SJSA1 (cell line): ENCODE measurements around the gene BTRC. TPM values are rescaled to one million over a fixed set of nuclear protein-coding genes. Genes with fewer than 3 reads are reported as not detected.
"Not testable (repeated sequence)": the region's sequence is repeated elsewhere in the genome, so short reads cannot be mapped to it uniquely, and the experiment has no call there.

Experiments
- DNase-seq, 2 experiments: peaks; one replicate each; pipeline ENCODE4 v3.0.0-alpha.2; 2015 to 2020; ENCODE audit warnings: low spot score in 2 of 2, low read depth in 1 of 2
- H3K27ac ChIP-seq: fragments of 250-450 bp; sonication (Bioruptor Pico); 2 replicates; pipeline ENCODE4 v1.5.1; 2020; ENCODE audit warnings: mild to moderate bottlenecking, moderate library complexity
- H3K27me3 ChIP-seq: fragments of 250-450 bp; sonication (Bioruptor Pico); replicated peaks from 2 replicates; pipeline ENCODE4 v1.5.1; 2020; ENCODE audit warnings: mild to moderate bottlenecking, moderate library complexity
- H3K36me3 ChIP-seq: fragments of 250-450 bp; sonication (Bioruptor Pico); 2 replicates; pipeline ENCODE4 v1.5.1; 2020; ENCODE audit warnings: mild to moderate bottlenecking
- H3K4me1 ChIP-seq: fragments of 250-450 bp; sonication (Bioruptor Pico); replicated peaks from 2 replicates; pipeline ENCODE4 v1.6.1; 2021; ENCODE audit warnings: mild to moderate bottlenecking
- H3K4me3 ChIP-seq: fragments of 250-450 bp; sonication (Bioruptor Pico); 2 replicates; pipeline ENCODE4 v1.5.1; 2020; ENCODE audit warnings: mild to moderate bottlenecking
- H3K9me3 ChIP-seq: fragments of 250-450 bp; sonication (Bioruptor Pico); replicated peaks from 2 replicates; pipeline ENCODE4 v1.5.1; 2020; ENCODE audit warnings: mild to moderate bottlenecking
- total RNA-seq: library from RNA; depleted of rRNA; stranded (reverse); fragments of >200 nt; shearing (Covaris generic); gene quantifications from 2 replicates; pipeline ENCODE4 v1.2.3, GENCODE V29; 2014

Gene BTRC
- total RNA-seq, 1 experiment from 2014 or later, result 11.7 TPM

DNA sequence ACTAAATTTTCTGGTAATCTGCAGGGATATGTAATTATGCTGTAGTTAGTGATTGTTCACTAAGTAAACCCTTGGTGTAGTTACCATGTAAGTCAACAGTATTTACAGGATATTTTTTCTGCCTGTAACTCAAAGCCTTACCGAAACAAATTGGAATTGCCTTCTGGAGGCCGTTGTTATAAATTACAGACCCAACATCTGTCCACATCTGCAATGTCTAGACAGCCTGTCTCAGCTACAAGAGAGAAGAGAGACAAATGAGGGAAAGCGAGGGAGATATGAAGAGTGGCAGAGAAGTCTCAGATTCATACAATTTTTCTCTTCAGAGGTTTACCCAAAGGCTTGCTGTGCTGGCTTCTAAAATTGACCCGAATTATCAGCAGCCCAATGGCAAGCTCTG, 23.7 kb upstream of the BTRC start:
- Histone ChIP-seq H3K4me3 (no peak overlapping the region), H3K27ac (no peak overlapping the region)
- no peak for DNase-seq

GRCh38 chr10:101330631-101331225, 23.2 kb upstream of the BTRC start:
- no peak overlapping the region for H3K27ac ChIP-seq
- no peaks in the 10 kb centered on the region for H3K9me3 ChIP-seq
- no peak for DNase-seq
- peaks cover 41% of the 10 kb centered on the region for H3K27me3 ChIP-seq
- H3K36me3 ChIP-seq, result no peaks in the 10 kb centered on the region
- no peak overlapping the region for H3K4me3 ChIP-seq
- no peaks in the 10 kb centered on the region for H3K4me1 ChIP-seq

More for the DNA sequence above, 23.7 kb upstream of the BTRC start:
- Histone ChIP-seq H3K36me3 (no peaks in the 10 kb centered on the region), H3K27me3 (peaks cover 43% of the 10 kb centered on the region), H3K9me3 (no peaks in the 10 kb centered on the region), H3K4me1 (no peaks in the 10 kb centered on the region)

- H3K27ac ChIP-seq, result no peak overlapping the region
- DNase-seq, result no peak
- no peaks in the 10 kb centered on the region for H3K4me1 ChIP-seq
- H3K27me3 ChIP-seq, result peaks cover 37% of the 10 kb centered on the region
- H3K9me3 ChIP-seq, result no peaks in the 10 kb centered on the region
- no peaks in the 10 kb centered on the region for H3K36me3 ChIP-seq
- no peak overlapping the region for H3K4me3 ChIP-seq
Measured at GRCh38 chr10:101331956-101332355, 22.0 kb upstream of the BTRC start.

GRCh38 chr10:101334259-101334658, 19.7 kb upstream of the BTRC start:
- not testable (repeated sequence) for H3K4me3 ChIP-seq, H3K27ac ChIP-seq, H3K4me1 ChIP-seq, H3K9me3 ChIP-seq, H3K36me3 ChIP-seq, DNase-seq
- peaks cover 34% of the 10 kb centered on the region for H3K27me3 ChIP-seq

- DNase-seq, result no peak
- no peak overlapping the region for H3K4me3 ChIP-seq
Measured at GRCh38 chr10:101336382-101336781, 17.6 kb upstream of the BTRC start.

DNA sequence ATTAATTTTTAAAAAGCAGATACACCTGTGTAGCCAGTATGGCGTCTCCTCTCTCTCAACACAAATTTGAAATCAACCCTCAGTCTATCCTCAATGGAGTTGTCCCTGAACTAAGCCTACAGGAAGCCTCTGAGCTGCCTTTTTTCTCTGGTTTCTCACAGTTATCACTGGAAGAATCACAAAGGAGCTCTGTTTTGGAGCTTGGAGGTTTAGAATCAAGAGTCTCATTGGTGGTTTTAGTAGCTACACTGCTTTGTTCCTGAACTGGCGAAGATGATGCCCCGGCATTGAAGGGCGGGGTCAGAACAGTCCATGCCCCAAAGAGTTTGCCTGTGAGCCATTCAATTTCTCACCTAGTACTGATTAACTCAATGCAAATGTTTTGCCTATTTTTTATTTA, 16.1 kb upstream of the BTRC start:
- DNase-seq, result no peak
- Histone ChIP-seq H3K4me1 (no peaks in the 10 kb centered on the region), H3K4me3 (no peak overlapping the region), H3K27me3 (peaks cover 11% of the 10 kb centered on the region), H3K36me3 (no peaks in the 10 kb centered on the region), H3K9me3 (no peaks in the 10 kb centered on the region), H3K27ac (no peak overlapping the region)

More at GRCh38 chr10:101336382-101336781, 17.6 kb upstream of the BTRC start:
- Histone ChIP-seq H3K9me3 (no peaks in the 10 kb centered on the region), H3K36me3 (no peaks in the 10 kb centered on the region), H3K27ac (no peak overlapping the region), H3K27me3 (peaks cover 21% of the 10 kb centered on the region), H3K4me1 (no peaks in the 10 kb centered on the region)

DNA sequence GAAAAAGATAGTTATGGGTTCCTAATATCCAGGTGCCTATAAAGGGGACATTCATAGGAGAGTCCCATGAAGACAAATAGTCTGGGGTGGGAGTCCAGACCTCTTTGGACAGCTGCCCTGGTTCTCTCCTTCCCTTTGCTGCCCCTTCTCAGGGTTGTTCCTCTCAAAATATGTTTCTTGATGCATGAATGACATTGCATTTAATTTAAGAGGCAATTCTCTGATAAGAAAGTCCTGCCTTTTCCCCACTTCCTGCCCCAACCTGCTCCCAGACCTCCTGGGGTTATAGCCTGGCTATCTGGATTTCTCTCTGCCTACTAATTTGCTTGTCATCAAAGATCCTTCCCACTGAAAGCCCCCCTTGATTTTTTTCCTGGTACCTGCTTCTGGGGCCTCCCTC, 12.5 kb upstream of the BTRC start:
- Histone ChIP-seq H3K36me3 (no peaks in the 10 kb centered on the region), H3K9me3 (no peaks in the 10 kb centered on the region), H3K4me3 (no peak overlapping the region), H3K27me3 (peaks cover 12% of the 10 kb centered on the region), H3K27ac (no peak overlapping the region), H3K4me1 (no peaks in the 10 kb centered on the region)
- no peak for DNase-seq

DNA sequence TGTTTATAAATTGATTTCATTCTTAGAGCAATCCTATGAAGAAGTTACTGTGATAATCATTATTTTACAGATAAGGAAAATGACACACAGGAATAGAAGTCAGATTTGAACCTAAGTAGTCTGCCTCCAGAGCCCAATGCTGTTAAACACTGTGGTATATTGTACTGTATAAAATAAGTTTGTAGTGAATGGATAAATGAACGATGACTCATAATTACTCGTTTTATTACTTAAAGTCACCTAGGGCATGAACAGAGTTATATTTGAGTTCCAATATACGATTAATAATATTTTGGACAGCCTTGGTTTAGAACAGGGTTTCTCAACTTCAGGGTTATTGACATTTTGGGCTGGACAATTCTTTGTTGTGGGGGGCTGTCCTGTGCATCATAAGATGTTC, 7.8 kb upstream of the BTRC start:
- Histone ChIP-seq H3K9me3 (no peaks in the 10 kb centered on the region), H3K4me1 (no peaks in the 10 kb centered on the region)

DNA sequence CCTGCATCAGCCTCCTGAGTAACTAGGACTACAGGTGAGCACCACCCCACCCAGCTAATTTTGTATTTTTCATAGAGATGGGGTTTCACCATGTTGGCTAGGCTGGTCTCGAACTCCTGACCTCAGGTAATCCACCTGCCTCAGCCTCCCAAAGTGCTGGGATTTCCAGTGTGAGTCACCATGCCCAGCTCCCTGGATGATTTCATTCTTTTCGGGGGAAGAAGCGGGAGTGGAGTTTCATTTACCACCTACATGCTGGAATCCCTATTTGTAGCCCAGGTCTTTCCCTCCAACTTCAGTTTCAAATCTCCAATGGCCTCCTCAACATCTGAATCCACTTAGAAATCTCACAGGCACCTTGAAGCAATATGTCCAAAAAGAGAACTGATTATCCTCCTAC, 2.9 kb upstream of the BTRC start:
- Histone ChIP-seq H3K4me3 (no peak overlapping the region), H3K27ac (no peak overlapping the region), H3K9me3 (no peaks in the 10 kb centered on the region), H3K36me3 (peaks cover 5% of the 10 kb centered on the region), H3K4me1 (peaks cover 11% of the 10 kb centered on the region; the same call in 1 of the 2 replicates), H3K27me3 (peaks cover 8% of the 10 kb centered on the region; the same call in 1 of the 2 replicates)
- no peak for DNase-seq

More for the DNA sequence above, 7.8 kb upstream of the BTRC start:
- no peak overlapping the region for H3K4me3 ChIP-seq
- H3K27ac ChIP-seq, result no peak overlapping the region
- H3K27me3 ChIP-seq, result peaks cover 15% of the 10 kb centered on the region
- DNase-seq, result no peak
- H3K36me3 ChIP-seq, result no peaks in the 10 kb centered on the region

DNA sequence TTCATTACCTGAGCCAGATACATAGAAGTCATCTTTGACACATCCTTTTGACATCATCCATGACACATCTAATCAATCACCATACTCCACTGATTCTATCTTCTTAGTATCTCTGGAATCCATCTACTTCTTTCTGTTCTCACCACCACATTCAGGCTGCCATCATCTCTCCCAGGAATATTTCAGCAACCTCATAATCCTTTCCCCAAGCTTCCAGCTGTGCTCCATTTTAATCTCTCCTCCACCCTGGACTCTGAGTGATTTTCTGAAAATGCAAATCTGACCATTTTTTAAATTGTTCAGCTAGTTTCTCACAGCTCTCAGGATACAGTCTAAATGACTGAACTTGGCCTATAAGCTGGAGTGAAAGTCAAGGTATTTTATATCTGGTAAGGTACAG, 2.5 kb upstream of the BTRC start:
- no peaks in the 10 kb centered on the region for H3K9me3 ChIP-seq

GRCh38 chr10:101352857-101353256, 1.1 kb upstream of the BTRC start:
- not testable (repeated sequence) for H3K27me3 ChIP-seq, H3K27ac ChIP-seq, H3K9me3 ChIP-seq, DNase-seq, H3K4me3 ChIP-seq
- Histone ChIP-seq H3K36me3 (peaks cover 14% of the 10 kb centered on the region), H3K4me1 (peaks cover 14% of the 10 kb centered on the region)

More for the DNA sequence above, 2.5 kb upstream of the BTRC start:
- Histone ChIP-seq H3K27ac (no peak overlapping the region), H3K27me3 (peaks cover 3% of the 10 kb centered on the region; the same call in 1 of the 2 replicates), H3K4me1 (peaks cover 11% of the 10 kb centered on the region; the same call in 1 of the 2 replicates), H3K36me3 (peaks cover 10% of the 10 kb centered on the region), H3K4me3 (no peak overlapping the region)
- no peak for DNase-seq

DNA sequence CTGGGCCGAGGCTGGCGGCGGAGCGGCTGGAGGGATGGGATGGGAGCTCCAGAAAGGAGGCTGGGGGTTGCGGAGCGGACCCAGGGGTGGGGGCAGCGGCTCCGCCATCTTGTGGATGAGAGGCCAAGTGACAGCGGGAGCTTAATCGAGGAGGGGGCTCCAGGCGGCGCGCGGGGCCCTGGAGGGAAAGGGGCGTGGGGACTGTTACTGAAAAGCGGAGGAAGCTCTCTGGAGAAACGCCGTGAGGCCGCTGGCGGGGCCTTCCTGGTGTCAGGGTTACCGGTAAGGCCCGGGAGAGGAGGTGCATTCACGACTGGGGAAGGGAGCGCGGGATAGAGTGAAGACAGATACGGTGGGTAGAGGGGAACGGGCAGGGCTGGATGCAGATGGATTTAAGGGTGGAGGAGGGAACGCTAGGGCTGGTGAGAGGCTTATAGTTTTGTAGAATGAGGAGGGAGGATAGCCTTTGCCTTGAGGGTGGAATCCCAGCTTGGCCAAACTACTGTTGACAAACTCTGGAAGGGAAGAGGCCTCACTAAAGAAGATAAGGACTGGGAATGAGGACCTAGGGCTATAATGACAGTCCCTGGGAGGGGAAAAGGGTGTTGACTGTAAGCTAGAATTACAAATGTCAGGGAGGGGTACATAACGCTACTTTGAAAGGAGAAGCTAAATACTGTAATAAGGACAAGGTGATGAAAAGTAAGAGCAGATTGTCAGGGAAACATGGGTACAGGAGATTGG, 535 bp downstream of the BTRC start:
- no peaks in the 10 kb centered on the region for H3K9me3 ChIP-seq
- peaks cover 15% of the 10 kb centered on the region for H3K36me3 ChIP-seq
- H3K4me1 ChIP-seq, result peaks cover 30% of the 10 kb centered on the region
- H3K4me3 ChIP-seq, result peak overlapping the region; percentile 74
- peak in 1 of 2 experiments; percentile 59 for DNase-seq
- H3K27me3 ChIP-seq, result peaks cover under 1% of the 10 kb centered on the region; the same call in 1 of the 2 replicates
- H3K27ac ChIP-seq, result peak overlapping the region; percentile 46

- Histone ChIP-seq H3K36me3 (peaks cover 15% of the 10 kb centered on the region), H3K4me3 (peak overlapping the region; percentile 74), H3K27me3 (no peaks in the 10 kb centered on the region), H3K9me3 (no peaks in the 10 kb centered on the region), H3K27ac (no peak overlapping the region), H3K4me1 (peaks cover 36% of the 10 kb centered on the region)
- DNase-seq, result no peak
Measured at GRCh38 chr10:101355072-101355706, 1.2 kb downstream of the BTRC start.

DNA sequence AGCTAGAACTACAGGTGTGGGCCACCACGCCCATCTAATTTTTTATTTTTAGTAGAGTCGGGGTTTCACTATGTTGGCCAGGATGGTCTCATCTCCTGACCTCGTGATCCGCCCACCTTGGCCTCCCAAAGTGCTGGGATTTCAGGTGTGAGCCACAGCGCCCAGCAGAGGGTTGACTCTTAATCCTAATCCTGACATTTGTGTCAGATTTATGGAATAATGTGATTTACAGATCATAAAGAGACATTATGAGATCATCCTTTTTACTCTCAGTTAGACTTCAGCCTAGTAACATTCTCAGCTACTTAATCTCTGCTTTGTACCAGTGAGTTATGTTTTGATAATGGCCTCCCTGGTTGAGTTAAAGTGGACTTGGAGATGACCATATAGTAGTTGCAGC, 2.2 kb downstream of the BTRC start:
- no peak for DNase-seq
- Histone ChIP-seq H3K27ac (no peak overlapping the region), H3K27me3 (no peaks in the 10 kb centered on the region), H3K9me3 (no peaks in the 10 kb centered on the region), H3K4me3 (no peak overlapping the region), H3K36me3 (peaks cover 15% of the 10 kb centered on the region), H3K4me1 (peaks cover 36% of the 10 kb centered on the region)
